ENCODE measurements around the gene CBX8. TPM values are rescaled to one million over a fixed set of nuclear protein-coding genes. Genes with fewer than 3 reads are reported as not detected.

Gene CBX8
- total and polyA plus RNA-seq, 2 of the 13 experiments (the other 11 are each of a cell fraction or from before 2014, with no cell fraction given) = 0.34 to 12.6 TPM

DNA sequence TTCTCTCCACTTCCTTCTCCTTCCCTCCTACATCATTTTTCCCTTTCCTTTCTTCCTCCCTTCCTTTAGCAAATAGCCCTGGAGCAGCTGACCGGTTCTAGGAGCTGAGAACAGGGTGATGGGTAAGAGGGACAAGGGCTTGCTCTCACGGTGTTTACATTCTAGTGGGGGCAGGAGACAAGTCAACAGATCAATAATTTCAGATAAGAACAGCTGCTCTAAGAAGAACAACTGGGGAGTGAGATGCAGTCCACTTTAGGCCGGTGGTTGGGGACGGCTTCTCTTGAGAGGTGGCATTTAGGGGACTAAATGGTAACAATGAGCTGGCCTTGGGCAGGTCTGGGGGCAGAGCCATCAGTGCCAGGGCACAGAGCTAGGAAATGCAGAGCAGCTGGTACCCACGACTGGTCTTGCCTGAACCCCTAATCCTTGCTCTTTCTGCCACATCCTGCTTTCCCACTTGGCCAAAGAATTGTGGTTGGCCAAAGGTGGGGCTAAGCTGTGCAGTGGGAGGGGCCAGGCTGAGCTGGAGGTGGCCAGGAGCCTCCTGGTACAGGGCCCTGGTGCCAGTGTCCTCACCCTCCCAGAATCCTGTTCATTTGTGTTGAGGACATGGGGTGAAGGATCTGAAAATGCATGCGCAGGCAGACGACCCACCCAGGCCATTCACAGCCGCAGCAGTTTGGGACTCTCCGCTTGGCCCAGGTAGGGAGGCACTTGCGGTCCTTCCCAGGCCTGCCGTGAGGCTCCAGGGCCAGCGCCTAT, 24.6 kb upstream of the CBX8 start (continued):
- TF ChIP-seq, protein P1, sequence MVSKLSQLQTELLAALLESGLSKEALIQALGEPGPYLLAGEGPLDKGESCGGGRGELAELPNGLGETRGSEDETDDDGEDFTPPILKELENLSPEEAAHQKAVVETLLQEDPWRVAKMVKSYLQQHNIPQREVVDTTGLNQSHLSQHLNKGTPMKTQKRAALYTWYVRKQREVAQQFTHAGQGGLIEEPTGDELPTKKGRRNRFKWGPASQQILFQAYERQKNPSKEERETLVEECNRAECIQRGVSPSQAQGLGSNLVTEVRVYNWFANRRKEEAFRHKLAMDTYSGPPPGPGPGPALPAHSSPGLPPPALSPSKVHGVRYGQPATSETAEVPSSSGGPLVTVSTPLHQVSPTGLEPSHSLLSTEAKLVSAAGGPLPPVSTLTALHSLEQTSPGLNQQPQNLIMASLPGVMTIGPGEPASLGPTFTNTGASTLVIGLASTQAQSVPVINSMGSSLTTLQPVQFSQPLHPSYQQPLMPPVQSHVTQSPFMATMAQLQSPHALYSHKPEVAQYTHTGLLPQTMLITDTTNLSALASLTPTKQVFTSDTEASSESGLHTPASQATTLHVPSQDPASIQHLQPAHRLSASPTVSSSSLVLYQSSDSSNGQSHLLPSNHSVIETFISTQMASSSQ (IDR thresholded peaks at IDR 0.05; ENCODE audit: low read depth) = peak; percentile 36; the same call in 1 of the 2 replicates
- TF ChIP-seq, protein P1 (CRISPR knock-in tag; IDR thresholded peaks at IDR 0.05; ENCODE audit: borderline replicate concordance) = no peak
- TF ChIP-seq YEATS2 (CRISPR knock-in tag; IDR thresholded peaks at IDR 0.05; ENCODE audit: borderline replicate concordance) (peak; percentile 28; the same call in 1 of the 2 replicates), ZNF350 (CRISPR knock-in tag; IDR thresholded peaks at IDR 0.05; ENCODE audit: borderline replicate concordance, low read depth) (no peak; the same call in 1 of the 2 replicates), TOPORS (CRISPR knock-in tag; IDR thresholded peaks at IDR 0.05) (no peak), ZNF549 (CRISPR knock-in tag; IDR thresholded peaks at IDR 0.05) (no peak), CAMTA2 (CRISPR knock-in tag; IDR thresholded peaks at IDR 0.05; ENCODE audit: borderline replicate concordance) (no peak), ZC3H4 (CRISPR knock-in tag; IDR thresholded peaks at IDR 0.05; ENCODE audit: borderline replicate concordance) (no peak), ZNF44 (CRISPR knock-in tag; IDR thresholded peaks at IDR 0.05) (no peak), ZNF678 (CRISPR knock-in tag; IDR thresholded peaks at IDR 0.05) (no peak), BORCS8-MEF2B (CRISPR knock-in tag; IDR thresholded peaks at IDR 0.05) (no peak), SNRNP70 (IDR thresholded peaks at IDR 0.05; ENCODE audit: low read depth, low read length) (no peak), RFXAP (CRISPR knock-in tag; IDR thresholded peaks at IDR 0.05; ENCODE audit: borderline replicate concordance) (peak; percentile 65; the same call in 1 of the 2 replicates), POLR2A (IDR thresholded peaks at IDR 0.05; ENCODE audit: insufficient read depth in 1 of 2, low read depth in 2 of 2, low read length in 2 of 2) (no peak), ZNF782 (CRISPR knock-in tag; IDR thresholded peaks at IDR 0.05; ENCODE audit: borderline replicate concordance) (no peak), ZNF724P (CRISPR knock-in tag; IDR thresholded peaks at IDR 0.05; ENCODE audit: borderline replicate concordance) (0 out of 2 replicates have a peak, but pooled peaks have one; percentile 60), GATA4 (IDR thresholded peaks at IDR 0.05; ENCODE audit: borderline replicate concordance, low read depth) (peak; percentile 91), ZNF766 (CRISPR knock-in tag; IDR thresholded peaks at IDR 0.05; ENCODE audit: borderline replicate concordance) (no peak)
- TF ChIP-seq, protein P2, sequence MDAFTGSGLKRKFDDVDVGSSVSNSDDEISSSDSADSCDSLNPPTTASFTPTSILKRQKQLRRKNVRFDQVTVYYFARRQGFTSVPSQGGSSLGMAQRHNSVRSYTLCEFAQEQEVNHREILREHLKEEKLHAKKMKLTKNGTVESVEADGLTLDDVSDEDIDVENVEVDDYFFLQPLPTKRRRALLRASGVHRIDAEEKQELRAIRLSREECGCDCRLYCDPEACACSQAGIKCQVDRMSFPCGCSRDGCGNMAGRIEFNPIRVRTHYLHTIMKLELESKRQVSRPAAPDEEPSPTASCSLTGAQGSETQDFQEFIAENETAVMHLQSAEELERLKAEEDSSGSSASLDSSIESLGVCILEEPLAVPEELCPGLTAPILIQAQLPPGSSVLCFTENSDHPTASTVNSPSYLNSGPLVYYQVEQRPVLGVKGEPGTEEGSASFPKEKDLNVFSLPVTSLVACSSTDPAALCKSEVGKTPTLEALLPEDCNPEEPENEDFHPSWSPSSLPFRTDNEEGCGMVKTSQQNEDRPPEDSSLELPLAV (CRISPR knock-in tag; conservative IDR thresholded peaks at IDR 0.05; ENCODE audit: low read depth) = no peak
- TF ChIP-seq, protein P3, sequence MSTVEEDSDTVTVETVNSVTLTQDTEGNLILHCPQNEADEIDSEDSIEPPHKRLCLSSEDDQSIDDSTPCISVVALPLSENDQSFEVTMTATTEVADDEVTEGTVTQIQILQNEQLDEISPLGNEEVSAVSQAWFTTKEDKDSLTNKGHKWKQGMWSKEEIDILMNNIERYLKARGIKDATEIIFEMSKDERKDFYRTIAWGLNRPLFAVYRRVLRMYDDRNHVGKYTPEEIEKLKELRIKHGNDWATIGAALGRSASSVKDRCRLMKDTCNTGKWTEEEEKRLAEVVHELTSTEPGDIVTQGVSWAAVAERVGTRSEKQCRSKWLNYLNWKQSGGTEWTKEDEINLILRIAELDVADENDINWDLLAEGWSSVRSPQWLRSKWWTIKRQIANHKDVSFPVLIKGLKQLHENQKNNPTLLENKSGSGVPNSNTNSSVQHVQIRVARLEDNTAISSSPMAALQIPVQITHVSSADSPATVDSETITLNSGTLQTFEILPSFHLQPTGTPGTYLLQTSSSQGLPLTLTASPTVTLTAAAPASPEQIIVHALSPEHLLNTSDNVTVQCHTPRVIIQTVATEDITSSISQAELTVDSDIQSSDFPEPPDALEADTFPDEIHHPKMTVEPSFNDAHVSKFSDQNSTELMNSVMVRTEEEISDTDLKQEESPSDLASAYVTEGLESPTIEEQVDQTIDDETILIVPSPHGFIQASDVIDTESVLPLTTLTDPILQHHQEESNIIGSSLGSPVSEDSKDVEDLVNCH (CRISPR knock-in tag; IDR thresholded peaks at IDR 0.05) = no peak
- TF ChIP-seq, protein P4, sequence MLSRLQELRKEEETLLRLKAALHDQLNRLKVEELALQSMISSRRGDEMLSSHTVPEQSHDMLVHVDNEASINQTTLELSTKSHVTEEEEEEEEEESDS (CRISPR knock-in tag; IDR thresholded peaks at IDR 0.05; ENCODE audit: borderline replicate concordance) = no peak

All from HepG2 (cell line).